HepG2 (cell line): ENCODE measurements around the gene PLA2G4D. TPM values are rescaled to one million over a fixed set of nuclear protein-coding genes. Genes with fewer than 3 reads are reported as not detected.

ENCODE experiments used
- ATAC-seq: fragments of 200-7000 bp; cut with Tn5 transposase; 3 replicates; pipeline ENCODE4 v1.9.1; 2020; ENCODE audit warnings: mild to moderate bottlenecking, moderate library complexity
- BruUV-seq: library from RNA; stranded (reverse); fragments of 400-500 nt; replicated peaks from 2 replicates; lab custom pipeline; 2021; lab: Mats Ljungman, UMichigan
- CTCF ChIA-PET: fragments of 300-600 bp; formaldehyde crosslinking; extraction: SDS; loops from one replicate; lab custom pipeline; 2021; ENCODE audit warnings: low total read pairs, inconsistent platforms, low intra/inter-chr PET ratio; lab: Yijun Ruan, JAX
- POLR2A ChIA-PET: fragments of 350-600 bp; sonication (Branson Sonifier 250); formaldehyde crosslinking; loops from one replicate; lab custom pipeline; 2020; ENCODE audit warnings: antibody characterized with exemption, inconsistent platforms; lab: Yijun Ruan, JAX
- DNase-seq: peaks from one replicate; pipeline ENCODE4 v3.0.0-alpha.2; 2015; ENCODE audit warnings: low spot score
- FAIRE-seq: peaks from 3 replicates; lab custom pipeline; 2011; peaks lifted over from hg19 to GRCh38; lab: Jason Lieb, UNC
- H2AFZ ChIP-seq: one replicate; pipeline ENCODE4 v1.6.1; 2011; ENCODE audit warnings: low read length, inconsistent platforms
- H3K27ac ChIP-seq: fragments of 300-600 bp; 3 replicates; pipeline ENCODE4 v1.8.0; 2011; ENCODE audit warnings: mixed run types, mild to moderate bottlenecking, mixed read lengths, low read length, inconsistent platforms; ENCODE audit not compliant: insufficient read depth; ENCODE audit errors: extremely low read length
- H3K27me3 ChIP-seq, 2 experiments: fragments of 200-600 bp in 1 of 2; 2 replicates in 1 of 2; 3 replicates in 1 of 2; pipeline versions ENCODE4 v1.6.0 to v1.8.0; 2011; ENCODE audit warnings: low read length in 2 of 2, mild to moderate bottlenecking in 2 of 2, moderate library complexity in 2 of 2, inconsistent platforms in 1 of 2; ENCODE audit not compliant: insufficient read depth in 2 of 2, control insufficient read depth in 1 of 2
- H3K36me3 ChIP-seq, 2 experiments: fragments of 200-600 bp in 1 of 2; replicated peaks in 1 of 2; 2 replicates in 1 of 2; 3 replicates in 1 of 2; pipeline versions ENCODE4 v1.5.1 to v1.8.0; 2011; ENCODE audit warnings: low read length in 2 of 2, inconsistent platforms in 1 of 2; ENCODE audit not compliant: insufficient read depth in 2 of 2, control insufficient read depth in 1 of 2
- H3K4me1 ChIP-seq: 2 replicates; pipeline ENCODE4 v1.5.1; 2012; ENCODE audit warnings: low read length, inconsistent platforms; ENCODE audit not compliant: insufficient read depth
- H3K4me2 ChIP-seq: 2 replicates; pipeline ENCODE4 v1.6.0; 2011; ENCODE audit warnings: low read depth, low read length, inconsistent platforms
- H3K4me3 ChIP-seq, 3 experiments: fragments of 200-600 bp in 1 of 3; sonication (generic), shearing (Covaris generic) in 1 of 3; replicated peaks in 1 of 3; 2 replicates each; pipeline ENCODE4 v1.5.1; 2011 to 2016; ENCODE audit warnings: low read length in 3 of 3, inconsistent platforms in 2 of 3, low read depth in 2 of 3, mild to moderate bottlenecking in 2 of 3, control low read depth in 1 of 3, mixed read lengths in 1 of 3; ENCODE audit not compliant: insufficient read depth in 1 of 3
- H3K79me2 ChIP-seq: one replicate; pipeline ENCODE4 v1.6.1; 2011; ENCODE audit warnings: low read length, inconsistent platforms; ENCODE audit not compliant: insufficient read depth
- H3K9ac ChIP-seq: 2 replicates; pipeline ENCODE4 v1.6.0; 2011; ENCODE audit warnings: mild to moderate bottlenecking, low read depth, low read length, inconsistent platforms; ENCODE audit not compliant: insufficient read depth
- H3K9me3 ChIP-seq: 2 replicates; pipeline ENCODE4 v1.5.1; 2012; ENCODE audit warnings: mild to moderate bottlenecking, low read length
- H4K20me1 ChIP-seq: 2 replicates; pipeline ENCODE4 v1.6.0; 2011; ENCODE audit warnings: inconsistent platforms, mild to moderate bottlenecking, low read length, moderate library complexity; ENCODE audit not compliant: insufficient read depth
- AHR ChIP-seq: IDR thresholded peaks from 2 replicates; pipeline ENCODE4 v1.6.1; 2018; ENCODE audit warnings: missing genetic modification reagents, missing compliant biosample characterization
- ARNT ChIP-seq: fragments of 450-650 bp; IDR thresholded peaks from 2 replicates; pipeline ENCODE4 v1.6.1; 2017
- DNMT3B ChIP-seq: conservative IDR thresholded peaks from 2 replicates; pipeline ENCODE4 v1.6.1; 2016; ENCODE audit warnings: missing biosample characterization, control low read depth
- FOXP1 ChIP-seq, 2 experiments: fragments of 450-650 bp in 1 of 2; IDR thresholded peaks; 2 replicates each; pipeline ENCODE4 v1.6.1; 2017 to 2018; ENCODE audit warnings: antibody characterized with exemption in 1 of 2
- HMGA1 ChIP-seq: sonication (generic); formaldehyde crosslinking; conservative IDR thresholded peaks from 2 replicates; pipeline ENCODE4 v1.4.0; 2020; ENCODE audit warnings: missing genetic modification reagents
- NR2F1 ChIP-seq, 2 experiments: fragments of 450-650 bp in 1 of 2; formaldehyde crosslinking in 1 of 2; IDR thresholded peaks; 2 replicates each; pipeline versions ENCODE4 v1.5.0 to v1.6.1; 2016 to 2020; ENCODE audit warnings: mild to moderate bottlenecking in 1 of 2, missing compliant biosample characterization in 1 of 2, missing genetic modification reagents in 1 of 2, moderate library complexity in 1 of 2
- TAF1 ChIP-seq: sonication (generic); formaldehyde crosslinking; IDR thresholded peaks from 2 replicates; pipeline ENCODE4 v1.4.0; 2020; ENCODE audit warnings: missing genetic modification reagents
- U2AF1 ChIP-seq: fragments of 200-400 bp; formaldehyde crosslinking; optimal IDR thresholded peaks from 2 replicates; pipeline ENCODE3; 2017; ENCODE audit warnings: mild to moderate bottlenecking, low read depth, low read length
- ZNF841 ChIP-seq: sonication (generic); formaldehyde crosslinking; IDR thresholded peaks from 2 replicates; pipeline ENCODE4 v1.8.1; 2023; ENCODE audit warnings: missing genetic modification reagents, borderline replicate concordance
- ZNF879 ChIP-seq: sonication (generic); formaldehyde crosslinking; IDR thresholded peaks from 2 replicates; pipeline ENCODE4 v1.8.1; 2023; ENCODE audit warnings: missing genetic modification reagents
- ZSCAN9 ChIP-seq: IDR thresholded peaks from 2 replicates; pipeline ENCODE4 v1.6.1; 2016; ENCODE audit warnings: borderline replicate concordance
- WGBS: methylation state at CpG from one replicate; pipeline ENCODE4 v1.1.6; 2017; ENCODE audit warnings: low lambda C conversion rate; 5-methylcytosine and 5-hydroxymethylcytosine counted together
- in situ Hi-C: cut with HindIII; loops from 2 replicates; pipeline ENCODE4 v1.10.0; 2017; ENCODE audit warnings: low pct_unique_long_range_greater_than_20kb; ENCODE audit not compliant: extremely low pct_ligation_motif_present
- intact Hi-C: fragments of 100-400 bp; cut with micrococcal nuclease; formaldehyde crosslinking; loops from one replicate; pipeline ENCODE4 v1.10.0; 2022; ENCODE audit not compliant: unreplicated experiment
- polyA plus RNA-seq, 8 experiments: library from polyadenylated mRNA; depleted of rRNA in 3 of 8; stranded (reverse) in 7 of 8; unstranded in 1 of 8; fragments of >200 nt; fragmentation: Illumina TruSeq in 4 of 8; extraction: Trizol in 4 of 8; gene quantifications; 2 replicates each; pipeline versions ENCODE4 v1.2.1 to v1.2.3, GENCODE V29; 2011 to 2016; ENCODE audit warnings: low read depth in 4 of 8, missing spikeins in 1 of 8, mixed read lengths in 1 of 8; ENCODE audit not compliant: insufficient read depth in 1 of 8
- total RNA-seq, 5 experiments: library from RNA; depleted of rRNA; stranded (reverse); fragments of >200 nt; fragmentation: Illumina TruSeq; extraction: Trizol; gene quantifications; 2 replicates each; pipeline ENCODE4 v1.2.3, GENCODE V29; 2016; ENCODE audit warnings: low read depth in 1 of 5
- TF ChIP-seq, protein P1 (sequence below): sonication (generic); formaldehyde crosslinking; IDR thresholded peaks from 2 replicates; pipeline ENCODE4 v1.5.1; 2020; ENCODE audit warnings: mild to moderate bottlenecking, missing genetic modification reagents, moderate library complexity
- TF ChIP-seq, protein P2 (sequence below): sonication (generic); formaldehyde crosslinking; conservative IDR thresholded peaks from 2 replicates; pipeline ENCODE4 v1.8.1; 2023; ENCODE audit warnings: missing genetic modification reagents
- TF ChIP-seq, protein P3 (sequence below): IDR thresholded peaks from 2 replicates; pipeline ENCODE4 v1.6.1; 2018; ENCODE audit warnings: missing genetic modification reagents
- TF ChIP-seq, protein P4 (sequence below): fragments of 450-650 bp; IDR thresholded peaks from 2 replicates; pipeline ENCODE4 v1.6.1; 2016

PLA2G4D gene
- total and polyA plus RNA-seq, 2 of the 13 experiments (the other 11 are each of a cell fraction or from before 2014, with no cell fraction given) = 0.04 to 0.21 TPM

DNA sequence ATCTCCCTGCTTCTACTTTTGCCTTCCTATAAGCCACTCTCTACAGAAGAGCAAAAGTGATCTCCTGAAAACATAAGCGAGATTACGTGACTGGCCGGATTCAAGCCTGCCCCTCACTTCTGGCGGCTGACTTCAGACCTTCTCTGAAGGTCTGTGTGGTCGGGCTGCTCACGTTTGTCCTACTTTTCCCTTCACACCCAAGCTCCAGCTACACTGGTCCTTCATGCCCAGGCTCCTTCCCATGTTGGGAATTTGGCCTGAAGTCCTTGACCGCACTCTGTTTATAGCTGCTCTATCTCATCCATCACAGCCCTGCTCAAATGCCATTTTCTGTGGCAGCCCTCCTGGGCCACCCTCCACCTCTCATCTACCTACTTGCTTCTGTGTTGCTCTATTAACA lies 66.8 kb downstream of the PLA2G4D start:
- Histone ChIP-seq H2AFZ (no peak overlapping the region), H3K27ac (no peak overlapping the region), H3K9me3 (0 out of 2 replicates have a peak, but pooled peaks cover 4% of the 10 kb centered on the region), H3K4me3 (no peak overlapping the region), H4K20me1 (no peaks in the 10 kb centered on the region), H3K27me3 (peaks cover 0 to 11% of the 10 kb centered on the region in 2 experiments; a peak in 1 of 5 replicates), H3K9ac (no peak overlapping the region), H3K4me1 (peaks cover 14% of the 10 kb centered on the region), H3K79me2 (no peaks in the 10 kb centered on the region), H3K4me2 (no peak overlapping the region), H3K36me3 (no peaks in the 10 kb centered on the region)
- no peak for ATAC-seq
- in situ Hi-C loops (no loop called here), intact Hi-C loops (no loop called here)
- BruUV-seq = no TSS peak
- no peak for TF ChIP-seq NR2F1 (CRISPR knock-in tag; IDR thresholded peaks at IDR 0.05)
- TF ChIP-seq ZNF841 (CRISPR knock-in tag) = no peak
- WGBS = 39% methylated on average over 7 of the region's 7 CpGs
- no peak for DNase-seq
- ChIA-PET POLR2A (no interaction called here), CTCF (no interaction called here)
- FAIRE-seq = no peak

DNA sequence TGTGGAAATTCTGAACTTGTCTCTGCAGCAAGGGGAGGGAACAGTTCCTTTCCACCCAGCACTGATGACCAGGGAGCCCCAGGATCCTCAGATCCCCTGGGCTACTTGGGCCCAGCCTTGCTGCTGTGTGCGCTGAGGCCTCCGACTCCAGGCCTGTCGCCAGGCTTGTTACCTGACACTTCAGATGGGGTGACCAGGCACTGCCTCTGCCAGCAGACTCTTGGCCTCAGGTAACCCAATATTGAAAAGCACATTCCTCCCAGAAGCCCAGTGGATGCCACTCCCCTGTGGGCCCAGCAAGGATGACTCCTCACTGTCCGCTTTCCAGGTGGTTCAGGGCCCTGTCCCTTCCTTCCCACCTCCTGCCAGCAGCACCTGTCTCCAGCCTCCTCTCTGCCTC lies 70.1 kb downstream of the PLA2G4D start:
- no TSS peak for BruUV-seq
- intact Hi-C loops (no loop called here), in situ Hi-C loops (no loop called here)
- Histone ChIP-seq H2AFZ (no peak overlapping the region), H4K20me1 (no peaks in the 10 kb centered on the region), H3K36me3 (no peaks in the 10 kb centered on the region), H3K27ac (no peak overlapping the region), H3K27me3 (peaks cover 0 to 8% of the 10 kb centered on the region in 2 experiments; a peak in 1 of 5 replicates), H3K4me1 (peaks cover 10% of the 10 kb centered on the region), H3K79me2 (no peaks in the 10 kb centered on the region), H3K4me3 (no peak overlapping the region), H3K9me3 (no peaks in the 10 kb centered on the region), H3K4me2 (no peak overlapping the region), H3K9ac (no peak overlapping the region)
- FAIRE-seq (no peak), ATAC-seq (no peak), DNase-seq (no peak)
- WGBS = no CpG with 5 or more reads among the region's 4 CpGs
- POLR2A ChIA-PET = no interaction called here
- CTCF ChIA-PET = no interaction called here
- TF ChIP-seq, protein P1, sequence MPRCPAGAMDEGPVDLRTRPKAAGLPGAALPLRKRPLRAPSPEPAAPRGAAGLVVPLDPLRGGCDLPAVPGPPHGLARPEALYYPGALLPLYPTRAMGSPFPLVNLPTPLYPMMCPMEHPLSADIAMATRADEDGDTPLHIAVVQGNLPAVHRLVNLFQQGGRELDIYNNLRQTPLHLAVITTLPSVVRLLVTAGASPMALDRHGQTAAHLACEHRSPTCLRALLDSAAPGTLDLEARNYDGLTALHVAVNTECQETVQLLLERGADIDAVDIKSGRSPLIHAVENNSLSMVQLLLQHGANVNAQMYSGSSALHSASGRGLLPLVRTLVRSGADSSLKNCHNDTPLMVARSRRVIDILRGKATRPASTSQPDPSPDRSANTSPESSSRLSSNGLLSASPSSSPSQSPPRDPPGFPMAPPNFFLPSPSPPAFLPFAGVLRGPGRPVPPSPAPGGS (CRISPR knock-in tag) = no peak
- no peak for TF ChIP-seq HMGA1
- no peak for TF ChIP-seq TAF1 (CRISPR knock-in tag)
- TF ChIP-seq DNMT3B (CRISPR knock-in tag) = no peak
- no peak for TF ChIP-seq ZSCAN9 (CRISPR knock-in tag)
- no peak for TF ChIP-seq FOXP1 (IDR thresholded peaks at IDR 0.05)
- no peak for TF ChIP-seq FOXP1 (CRISPR knock-in tag; IDR thresholded peaks at IDR 0.05)
- no peak for TF ChIP-seq ARNT
- no peak for TF ChIP-seq U2AF1
- TF ChIP-seq AHR (CRISPR knock-in tag) = no peak
- TF ChIP-seq, protein P2, sequence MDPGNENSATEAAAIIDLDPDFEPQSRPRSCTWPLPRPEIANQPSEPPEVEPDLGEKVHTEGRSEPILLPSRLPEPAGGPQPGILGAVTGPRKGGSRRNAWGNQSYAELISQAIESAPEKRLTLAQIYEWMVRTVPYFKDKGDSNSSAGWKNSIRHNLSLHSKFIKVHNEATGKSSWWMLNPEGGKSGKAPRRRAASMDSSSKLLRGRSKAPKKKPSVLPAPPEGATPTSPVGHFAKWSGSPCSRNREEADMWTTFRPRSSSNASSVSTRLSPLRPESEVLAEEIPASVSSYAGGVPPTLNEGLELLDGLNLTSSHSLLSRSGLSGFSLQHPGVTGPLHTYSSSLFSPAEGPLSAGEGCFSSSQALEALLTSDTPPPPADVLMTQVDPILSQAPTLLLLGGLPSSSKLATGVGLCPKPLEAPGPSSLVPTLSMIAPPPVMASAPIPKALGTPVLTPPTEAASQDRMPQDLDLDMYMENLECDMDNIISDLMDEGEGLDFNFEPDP (CRISPR knock-in tag) = no peak
- TF ChIP-seq, protein P3, sequence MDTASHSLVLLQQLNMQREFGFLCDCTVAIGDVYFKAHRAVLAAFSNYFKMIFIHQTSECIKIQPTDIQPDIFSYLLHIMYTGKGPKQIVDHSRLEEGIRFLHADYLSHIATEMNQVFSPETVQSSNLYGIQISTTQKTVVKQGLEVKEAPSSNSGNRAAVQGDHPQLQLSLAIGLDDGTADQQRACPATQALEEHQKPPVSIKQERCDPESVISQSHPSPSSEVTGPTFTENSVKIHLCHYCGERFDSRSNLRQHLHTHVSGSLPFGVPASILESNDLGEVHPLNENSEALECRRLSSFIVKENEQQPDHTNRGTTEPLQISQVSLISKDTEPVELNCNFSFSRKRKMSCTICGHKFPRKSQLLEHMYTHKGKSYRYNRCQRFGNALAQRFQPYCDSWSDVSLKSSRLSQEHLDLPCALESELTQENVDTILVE (CRISPR knock-in tag) = no peak
- TF ChIP-seq ZNF879 (CRISPR knock-in tag) = no peak
- TF ChIP-seq, protein P4, sequence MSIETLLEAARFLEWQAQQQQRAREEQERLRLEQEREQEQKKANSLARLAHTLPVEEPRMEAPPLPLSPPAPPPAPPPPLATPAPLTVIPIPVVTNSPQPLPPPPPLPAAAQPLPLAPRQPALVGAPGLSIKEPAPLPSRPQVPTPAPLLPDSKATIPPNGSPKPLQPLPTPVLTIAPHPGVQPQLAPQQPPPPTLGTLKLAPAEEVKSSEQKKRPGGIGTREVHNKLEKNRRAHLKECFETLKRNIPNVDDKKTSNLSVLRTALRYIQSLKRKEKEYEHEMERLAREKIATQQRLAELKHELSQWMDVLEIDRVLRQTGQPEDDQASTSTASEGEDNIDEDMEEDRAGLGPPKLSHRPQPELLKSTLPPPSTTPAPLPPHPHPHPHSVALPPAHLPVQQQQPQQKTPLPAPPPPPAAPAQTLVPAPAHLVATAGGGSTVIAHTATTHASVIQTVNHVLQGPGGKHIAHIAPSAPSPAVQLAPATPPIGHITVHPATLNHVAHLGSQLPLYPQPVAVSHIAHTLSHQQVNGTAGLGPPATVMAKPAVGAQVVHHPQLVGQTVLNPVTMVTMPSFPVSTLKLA = no peak
